ENCODE data around the gene MID1.

- TF ChIP-seq, protein P1, sequence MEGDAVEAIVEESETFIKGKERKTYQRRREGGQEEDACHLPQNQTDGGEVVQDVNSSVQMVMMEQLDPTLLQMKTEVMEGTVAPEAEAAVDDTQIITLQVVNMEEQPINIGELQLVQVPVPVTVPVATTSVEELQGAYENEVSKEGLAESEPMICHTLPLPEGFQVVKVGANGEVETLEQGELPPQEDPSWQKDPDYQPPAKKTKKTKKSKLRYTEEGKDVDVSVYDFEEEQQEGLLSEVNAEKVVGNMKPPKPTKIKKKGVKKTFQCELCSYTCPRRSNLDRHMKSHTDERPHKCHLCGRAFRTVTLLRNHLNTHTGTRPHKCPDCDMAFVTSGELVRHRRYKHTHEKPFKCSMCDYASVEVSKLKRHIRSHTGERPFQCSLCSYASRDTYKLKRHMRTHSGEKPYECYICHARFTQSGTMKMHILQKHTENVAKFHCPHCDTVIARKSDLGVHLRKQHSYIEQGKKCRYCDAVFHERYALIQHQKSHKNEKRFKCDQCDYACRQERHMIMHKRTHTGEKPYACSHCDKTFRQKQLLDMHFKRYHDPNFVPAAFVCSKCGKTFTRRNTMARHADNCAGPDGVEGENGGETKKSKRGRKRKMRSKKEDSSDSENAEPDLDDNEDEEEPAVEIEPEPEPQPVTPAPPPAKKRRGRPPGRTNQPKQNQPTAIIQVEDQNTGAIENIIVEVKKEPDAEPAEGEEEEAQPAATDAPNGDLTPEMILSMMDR (IDR thresholded peaks at IDR 0.05; ENCODE audit: borderline replicate concordance, extremely low read depth, low read length, poor library complexity, severe bottlenecking): no peak
- no peak for TF ChIP-seq EZH2 (IDR thresholded peaks at IDR 0.05; ENCODE audit: borderline replicate concordance, low read depth, low read length, severe bottlenecking)
Measured at GRCh38 chrX:10519761-10520160, 100.6 kb downstream of the MID1 start.
